Jurkat, Clone E6-1 (cell line): ENCODE results near the gene PDXK.

Experiments used
- DNase-seq: peaks from one replicate; pipeline ENCODE4 v3.0.0-alpha.2; 2011; ENCODE audit warnings: low read depth, low spot score
- H3K4me3 ChIP-seq: 2 replicates; pipeline ENCODE4 v1.5.1; 2011; ENCODE audit warnings: mild to moderate bottlenecking, low read length, control low read depth, moderate library complexity

PDXK gene

GRCh38 chr21:43810505-43811261, 91.8 kb downstream of the PDXK start:
- DNase-seq: peak; percentile 39
- no peak overlapping the region for H3K4me3 ChIP-seq

- H3K4me3 ChIP-seq: no peak overlapping the region
- DNase-seq: no peak
Measured at GRCh38 chr21:43811262-43812105, 92.6 kb downstream of the PDXK start.
